ENCODE measurements around the gene EMSY.
"Not testable (repeated sequence)": the region's sequence is repeated elsewhere in the genome, so short reads cannot be mapped to it uniquely, and the experiment has no call there.

DNA sequence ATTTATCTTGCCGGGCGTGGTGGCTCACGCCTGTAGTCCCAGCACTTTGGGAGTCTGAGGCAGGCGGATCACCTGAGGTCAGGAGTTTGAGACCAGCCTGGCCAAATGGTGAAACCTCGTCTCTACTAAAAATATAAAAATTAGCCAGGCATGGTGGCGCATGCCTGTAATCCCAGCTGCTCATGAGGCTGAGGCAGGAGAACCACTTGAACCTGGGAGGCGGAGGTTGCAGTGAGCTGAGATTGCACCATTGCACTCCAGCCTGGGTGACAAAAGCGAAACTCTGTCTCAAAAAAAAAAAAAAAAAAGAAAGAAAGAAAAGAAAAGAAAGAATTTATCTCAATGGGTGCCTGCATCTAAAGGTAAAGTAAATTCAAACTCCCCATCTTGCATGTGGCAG, 43.3 kb upstream of the EMSY start:
- TF ChIP-seq, protein P1, sequence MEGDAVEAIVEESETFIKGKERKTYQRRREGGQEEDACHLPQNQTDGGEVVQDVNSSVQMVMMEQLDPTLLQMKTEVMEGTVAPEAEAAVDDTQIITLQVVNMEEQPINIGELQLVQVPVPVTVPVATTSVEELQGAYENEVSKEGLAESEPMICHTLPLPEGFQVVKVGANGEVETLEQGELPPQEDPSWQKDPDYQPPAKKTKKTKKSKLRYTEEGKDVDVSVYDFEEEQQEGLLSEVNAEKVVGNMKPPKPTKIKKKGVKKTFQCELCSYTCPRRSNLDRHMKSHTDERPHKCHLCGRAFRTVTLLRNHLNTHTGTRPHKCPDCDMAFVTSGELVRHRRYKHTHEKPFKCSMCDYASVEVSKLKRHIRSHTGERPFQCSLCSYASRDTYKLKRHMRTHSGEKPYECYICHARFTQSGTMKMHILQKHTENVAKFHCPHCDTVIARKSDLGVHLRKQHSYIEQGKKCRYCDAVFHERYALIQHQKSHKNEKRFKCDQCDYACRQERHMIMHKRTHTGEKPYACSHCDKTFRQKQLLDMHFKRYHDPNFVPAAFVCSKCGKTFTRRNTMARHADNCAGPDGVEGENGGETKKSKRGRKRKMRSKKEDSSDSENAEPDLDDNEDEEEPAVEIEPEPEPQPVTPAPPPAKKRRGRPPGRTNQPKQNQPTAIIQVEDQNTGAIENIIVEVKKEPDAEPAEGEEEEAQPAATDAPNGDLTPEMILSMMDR (IDR thresholded peaks at IDR 0.05 in 4 of 5, conservative IDR thresholded peaks at IDR 0.05 in 1 of 5): not testable (repeated sequence)
- TF ChIP-seq POLR2A (IDR thresholded peaks at IDR 0.05): not testable (repeated sequence)

Measured in gastrocnemius medialis (tissue), 4 donors.